H1 (cell line): ENCODE data around the gene SIT1. TPM values are rescaled to one million over a fixed set of nuclear protein-coding genes. Genes with fewer than 3 reads are reported as not detected.

Experiments
- CBX8 ChIP-seq: fragments of 300-800, 300-1000 bp; sonication (generic); IDR thresholded peaks from 2 replicates; pipeline ENCODE4 v1.7.1; 2016; ENCODE audit warnings: low read depth, low read length, borderline replicate concordance
- SAP30 ChIP-seq: fragments of 300-600 bp; sonication (generic); IDR thresholded peaks from 2 replicates; pipeline ENCODE4 v1.7.1; 2012; ENCODE audit warnings: low read length, moderate library complexity, mild to moderate bottlenecking, inconsistent platforms; ENCODE audit not compliant: insufficient read depth, insufficient replicate concordance
- SP2 ChIP-seq: IDR thresholded peaks from 2 replicates; pipeline ENCODE4 v1.6.1; 2012; ENCODE audit warnings: mild to moderate bottlenecking, low read length, inconsistent platforms
- SP4 ChIP-seq: IDR thresholded peaks from 2 replicates; pipeline ENCODE4 v1.6.1; 2012; ENCODE audit warnings: low read length, inconsistent platforms
- TAF7 ChIP-seq: optimal IDR thresholded peaks from 2 replicates; pipeline ENCODE3; 2011; ENCODE audit warnings: low read depth, mild to moderate bottlenecking, inconsistent platforms, low read length, moderate library complexity, borderline replicate concordance
- TEAD4 ChIP-seq: IDR thresholded peaks from 2 replicates; pipeline ENCODE4 v1.6.1; 2012; ENCODE audit warnings: low read depth, low read length, inconsistent platforms, mixed read lengths
- polyA plus RNA-seq, 7 experiments: library from polyadenylated mRNA; depleted of rRNA in 3 of 7; stranded (reverse) in 5 of 7; unstranded in 2 of 7; fragments of >200 nt in 5 of 7; fragments of 200-250 nt in 2 of 7; gene quantifications; 1 replicate in 5 of 7; 2 replicates in 1 of 7; 4 replicates in 1 of 7; pipeline versions ENCODE4 v1.2.1 to v1.2.3, GENCODE V29; 2011 to 2013; ENCODE audit warnings: missing spikeins in 2 of 7, mixed read lengths in 2 of 7
- total RNA-seq: library from RNA; stranded (reverse); fragmentation: NEBNext Ultra II Directional; extraction: Animal tissue kit (Norgen Biotek cat#: 25700); gene quantifications from 2 replicates; pipeline ENCODE4 v1.2.1, GENCODE V29; 2021
- TF ChIP-seq, protein P1 (sequence below), 3 experiments: IDR thresholded peaks; 1 replicate in 2 of 3; 2 replicates in 1 of 3; pipeline versions ENCODE4 v1.5.1 to v1.6.1; 2011; ENCODE audit warnings: low read length in 3 of 3, mild to moderate bottlenecking in 3 of 3, inconsistent platforms in 2 of 3, low read depth in 1 of 3, moderate library complexity in 1 of 3; ENCODE audit not compliant: insufficient read depth in 1 of 3; ENCODE audit errors: control extremely low read depth in 1 of 3

Gene SIT1
- total and polyA plus RNA-seq, 2 of the 8 experiments (the other 6 are each of a cell fraction or from before 2014, with no cell fraction given), result 8.2 to 12.8 TPM

DNA sequence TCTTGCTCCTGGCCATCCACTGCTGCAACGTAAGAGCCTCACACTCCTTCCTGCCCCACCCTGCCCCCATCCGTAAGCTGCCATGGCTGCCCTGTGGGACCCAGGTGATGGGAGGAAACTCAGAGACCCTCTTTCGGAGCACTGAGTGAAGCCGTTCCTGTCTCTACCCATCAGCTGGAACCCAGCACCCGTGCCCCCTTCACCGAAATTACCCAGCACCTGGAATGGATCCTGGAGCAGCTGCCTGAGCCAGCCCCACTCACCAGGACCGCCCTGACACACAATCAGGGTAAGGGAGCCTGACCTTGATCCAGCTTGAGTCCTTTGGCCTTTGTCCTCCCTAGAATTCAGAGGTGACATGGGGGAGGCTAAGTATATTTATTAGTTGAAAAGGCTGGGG, 42.5 kb downstream of the SIT1 start (continued):
- TF ChIP-seq, protein P1, sequence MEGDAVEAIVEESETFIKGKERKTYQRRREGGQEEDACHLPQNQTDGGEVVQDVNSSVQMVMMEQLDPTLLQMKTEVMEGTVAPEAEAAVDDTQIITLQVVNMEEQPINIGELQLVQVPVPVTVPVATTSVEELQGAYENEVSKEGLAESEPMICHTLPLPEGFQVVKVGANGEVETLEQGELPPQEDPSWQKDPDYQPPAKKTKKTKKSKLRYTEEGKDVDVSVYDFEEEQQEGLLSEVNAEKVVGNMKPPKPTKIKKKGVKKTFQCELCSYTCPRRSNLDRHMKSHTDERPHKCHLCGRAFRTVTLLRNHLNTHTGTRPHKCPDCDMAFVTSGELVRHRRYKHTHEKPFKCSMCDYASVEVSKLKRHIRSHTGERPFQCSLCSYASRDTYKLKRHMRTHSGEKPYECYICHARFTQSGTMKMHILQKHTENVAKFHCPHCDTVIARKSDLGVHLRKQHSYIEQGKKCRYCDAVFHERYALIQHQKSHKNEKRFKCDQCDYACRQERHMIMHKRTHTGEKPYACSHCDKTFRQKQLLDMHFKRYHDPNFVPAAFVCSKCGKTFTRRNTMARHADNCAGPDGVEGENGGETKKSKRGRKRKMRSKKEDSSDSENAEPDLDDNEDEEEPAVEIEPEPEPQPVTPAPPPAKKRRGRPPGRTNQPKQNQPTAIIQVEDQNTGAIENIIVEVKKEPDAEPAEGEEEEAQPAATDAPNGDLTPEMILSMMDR (IDR thresholded peaks at IDR 0.05; ENCODE audit: control extremely low read depth in 1 of 3, insufficient read depth in 1 of 3, low read depth in 1 of 3, low read length in 3 of 3), result no peak
- TF ChIP-seq CBX8 (no peak), TAF7 (no peak), TEAD4 (no peak), SAP30 (no peak), SP4 (no peak), SP2 (no peak)
